ENCODE measurements around the gene PDCD4. TPM values are rescaled to one million over a fixed set of nuclear protein-coding genes. Genes with fewer than 3 reads are reported as not detected.

Gene PDCD4
- total and polyA plus RNA-seq, 2 of the 13 experiments (the other 11 are each of a cell fraction or from before 2014, with no cell fraction given), result 22.8 to 56.2 TPM

DNA sequence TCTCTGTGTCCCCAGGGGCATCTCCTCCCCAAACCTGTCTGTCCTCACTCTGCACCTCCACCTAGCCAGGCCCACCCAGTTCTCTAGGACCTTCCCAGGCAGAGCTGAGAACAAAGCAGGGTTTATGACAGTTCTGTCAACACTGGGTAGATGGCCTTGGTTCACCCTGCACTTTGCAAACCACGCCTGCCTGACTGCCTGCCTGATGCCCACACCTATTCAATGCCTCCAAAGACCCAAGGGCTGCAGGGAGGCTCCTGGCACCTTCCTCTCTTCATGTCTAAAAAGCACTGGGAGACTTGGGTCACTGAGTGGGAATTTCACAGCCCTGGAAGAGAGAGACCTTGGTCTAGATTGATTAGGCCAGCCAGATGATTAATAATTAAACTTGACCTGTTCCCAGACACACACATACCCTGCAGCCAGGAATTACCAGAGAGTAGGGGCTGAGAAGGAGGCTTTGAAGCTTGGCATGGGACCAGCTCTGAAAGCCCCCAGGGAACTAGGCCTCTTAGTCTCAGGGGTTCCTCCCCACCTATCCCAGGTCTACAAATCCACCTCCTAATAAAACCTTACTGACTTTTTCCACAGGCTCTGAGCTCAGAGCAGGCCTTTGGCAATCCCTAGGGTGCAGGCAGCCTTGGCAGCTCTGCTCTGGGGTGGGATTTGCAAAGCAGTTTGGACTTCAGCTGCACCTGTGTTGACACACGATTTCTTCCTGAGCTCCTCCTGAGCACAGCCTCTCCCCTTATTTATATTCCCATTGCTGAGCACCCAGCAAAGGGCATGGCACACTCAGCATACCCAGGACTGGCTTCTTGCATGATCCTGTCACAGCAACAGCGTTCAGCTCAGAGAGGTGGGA is 25.7 kb upstream of the PDCD4 start (continued):
- TF ChIP-seq, protein P1, sequence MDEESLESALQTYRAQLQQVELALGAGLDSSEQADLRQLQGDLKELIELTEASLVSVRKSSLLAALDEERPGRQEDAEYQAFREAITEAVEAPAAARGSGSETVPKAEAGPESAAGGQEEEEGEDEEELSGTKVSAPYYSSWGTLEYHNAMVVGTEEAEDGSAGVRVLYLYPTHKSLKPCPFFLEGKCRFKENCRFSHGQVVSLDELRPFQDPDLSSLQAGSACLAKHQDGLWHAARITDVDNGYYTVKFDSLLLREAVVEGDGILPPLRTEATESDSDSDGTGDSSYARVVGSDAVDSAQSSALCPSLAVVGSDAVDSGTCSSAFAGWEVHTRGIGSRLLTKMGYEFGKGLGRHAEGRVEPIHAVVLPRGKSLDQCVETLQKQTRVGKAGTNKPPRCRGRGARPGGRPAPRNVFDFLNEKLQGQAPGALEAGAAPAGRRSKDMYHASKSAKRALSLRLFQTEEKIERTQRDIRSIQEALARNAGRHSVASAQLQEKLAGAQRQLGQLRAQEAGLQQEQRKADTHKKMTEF (CRISPR knock-in tag; IDR thresholded peaks at IDR 0.05), result 0 out of 2 replicates have a peak, but pooled peaks have one; percentile 34
- TF ChIP-seq NFIB (CRISPR knock-in tag; IDR thresholded peaks at IDR 0.05; ENCODE audit: borderline replicate concordance) (no peak), RXRA (CRISPR knock-in tag; IDR thresholded peaks at IDR 0.05) (peak; percentile 96), ZKSCAN8 (CRISPR knock-in tag; IDR thresholded peaks at IDR 0.05; ENCODE audit: borderline replicate concordance) (no peak), NR2F2 (IDR thresholded peaks at IDR 0.05; ENCODE audit: borderline replicate concordance, low read depth) (peak; percentile 20; the same call in 1 of the 2 replicates), HMG20A (CRISPR knock-in tag; IDR thresholded peaks at IDR 0.05; ENCODE audit: borderline replicate concordance) (peak; percentile 66; the same call in 1 of the 2 replicates), TAF1 (CRISPR knock-in tag; IDR thresholded peaks at IDR 0.05) (peak; percentile 29; the same call in 1 of the 2 replicates), FOXP4 (CRISPR knock-in tag; IDR thresholded peaks at IDR 0.05) (peak; percentile 74), TBX2 (CRISPR knock-in tag; IDR thresholded peaks at IDR 0.05; ENCODE audit: borderline replicate concordance) (peak; percentile 61; the same call in 1 of the 2 replicates), ASH2L (IDR thresholded peaks at IDR 0.05; ENCODE audit: insufficient read length, low read depth, low read length) (peak; percentile 51), ZNF557 (CRISPR knock-in tag; IDR thresholded peaks at IDR 0.05) (0 out of 2 replicates have a peak, but pooled peaks have one; percentile 32), ZNF256 (CRISPR knock-in tag; conservative IDR thresholded peaks at IDR 0.05) (no peak), PITX1 (CRISPR knock-in tag; IDR thresholded peaks at IDR 0.05) (peak; percentile 46), ZNF350 (CRISPR knock-in tag; IDR thresholded peaks at IDR 0.05; ENCODE audit: borderline replicate concordance, low read depth) (0 out of 2 replicates have a peak, but pooled peaks have one; percentile 10), MYC (CRISPR knock-in tag; IDR thresholded peaks at IDR 0.05; ENCODE audit: borderline replicate concordance) (peak; percentile 40; the same call in 1 of the 2 replicates), ZNF501 (CRISPR knock-in tag; IDR thresholded peaks at IDR 0.05) (peak; percentile 28; the same call in 1 of the 2 replicates), CBX5 (CRISPR knock-in tag; IDR thresholded peaks at IDR 0.05; ENCODE audit: borderline replicate concordance) (peak; percentile 31; the same call in 1 of the 2 replicates), ELF3 (CRISPR knock-in tag; IDR thresholded peaks at IDR 0.05) (peak; percentile 50; the same call in 1 of the 2 replicates), PBX2 (CRISPR knock-in tag; IDR thresholded peaks at IDR 0.05) (0 out of 2 replicates have a peak, but pooled peaks have one; percentile 20), ZFAT (CRISPR knock-in tag; conservative IDR thresholded peaks at IDR 0.05) (no peak)
- TF ChIP-seq, protein P2, sequence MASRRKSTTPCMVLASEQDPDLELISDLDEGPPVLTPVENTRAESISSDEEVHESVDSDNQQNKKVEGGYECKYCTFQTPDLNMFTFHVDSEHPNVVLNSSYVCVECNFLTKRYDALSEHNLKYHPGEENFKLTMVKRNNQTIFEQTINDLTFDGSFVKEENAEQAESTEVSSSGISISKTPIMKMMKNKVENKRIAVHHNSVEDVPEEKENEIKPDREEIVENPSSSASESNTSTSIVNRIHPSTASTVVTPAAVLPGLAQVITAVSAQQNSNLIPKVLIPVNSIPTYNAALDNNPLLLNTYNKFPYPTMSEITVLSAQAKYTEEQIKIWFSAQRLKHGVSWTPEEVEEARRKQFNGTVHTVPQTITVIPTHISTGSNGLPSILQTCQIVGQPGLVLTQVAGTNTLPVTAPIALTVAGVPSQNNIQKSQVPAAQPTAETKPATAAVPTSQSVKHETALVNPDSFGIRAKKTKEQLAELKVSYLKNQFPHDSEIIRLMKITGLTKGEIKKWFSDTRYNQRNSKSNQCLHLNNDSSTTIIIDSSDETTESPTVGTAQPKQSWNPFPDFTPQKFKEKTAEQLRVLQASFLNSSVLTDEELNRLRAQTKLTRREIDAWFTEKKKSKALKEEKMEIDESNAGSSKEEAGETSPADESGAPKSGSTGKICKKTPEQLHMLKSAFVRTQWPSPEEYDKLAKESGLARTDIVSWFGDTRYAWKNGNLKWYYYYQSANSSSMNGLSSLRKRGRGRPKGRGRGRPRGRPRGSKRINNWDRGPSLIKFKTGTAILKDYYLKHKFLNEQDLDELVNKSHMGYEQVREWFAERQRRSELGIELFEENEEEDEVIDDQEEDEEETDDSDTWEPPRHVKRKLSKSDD (CRISPR knock-in tag; IDR thresholded peaks at IDR 0.05; ENCODE audit: low read depth), result no peak
